Activated T-helper 1 cell treated with anti-CD3 and anti-CD28 coated beads, Interleukin-12 subunit alpha, Interleukin-12 subunit beta, Interleukin-2, Interleukin-4 antibody, amounts not matched to agents 30 ng/mL and 10 ng/mL and 1 ng/mL, durations not matched to agents 14 hours and 24 hours and 36 hours (primary cell): Measurements from ENCODE around the gene THSD7A. TPM values are rescaled to one million over a fixed set of nuclear protein-coding genes. Genes with fewer than 3 reads are reported as not detected.

Source experiments
- DNase-seq: peaks from one replicate; pipeline ENCODE4 v3.0.0; 2021; ENCODE audit warnings: low spot score
- H3K27ac Mint-ChIP-seq: one replicate; pipeline ENCODE4 v1.8.0; 2021; ENCODE audit warnings: mild to moderate bottlenecking, mixed read lengths
- H3K27me3 Mint-ChIP-seq: one replicate; pipeline ENCODE4 v1.8.0; 2022; ENCODE audit warnings: mild to moderate bottlenecking, moderate library complexity, mixed read lengths; ENCODE audit not compliant: insufficient read depth
- H3K36me3 Mint-ChIP-seq: one replicate; pipeline ENCODE4 v1.8.0; 2021; ENCODE audit warnings: low read depth, mixed read lengths
- H3K4me1 Mint-ChIP-seq: one replicate; pipeline ENCODE4 v1.8.0; 2021; ENCODE audit warnings: low read depth, mixed read lengths
- H3K4me3 Mint-ChIP-seq: one replicate; pipeline ENCODE4 v1.8.0; 2021; ENCODE audit warnings: mild to moderate bottlenecking, moderate library complexity, mixed read lengths
- H3K9me3 Mint-ChIP-seq: one replicate; pipeline ENCODE4 v1.8.0; 2021; ENCODE audit warnings: mixed read lengths
- intact Hi-C: fragments of 100-400 bp; cut with micrococcal nuclease; formaldehyde crosslinking; loops from one replicate; pipeline ENCODE4 v1.15.1; 2024
- total RNA-seq: library from RNA; stranded (reverse); gene quantifications from 2 replicates; pipeline ENCODE4 v1.2.3, GENCODE V29; 2022

Gene THSD7A
- total RNA-seq, 1 donor from 2014 or later, result not detected

GRCh38 chr7:11706666-11707605 lies 125.1 kb downstream of the THSD7A start:
- Mint-ChIP-seq H3K4me1 (no peaks in the 10 kb centered on the region), H3K9me3 (no peaks in the 10 kb centered on the region), H3K4me3 (no peak overlapping the region), H3K36me3 (no peaks in the 10 kb centered on the region), H3K27ac (no peak overlapping the region), H3K27me3 (no peaks in the 10 kb centered on the region)
- no peak for DNase-seq
- intact Hi-C loops, result no loop called here

- intact Hi-C loops, result no loop called here
- DNase-seq, result no peak
- H3K4me3 Mint-ChIP-seq, result no peak overlapping the region
- H3K9me3 Mint-ChIP-seq, result no peaks in the 10 kb centered on the region
- H3K4me1 Mint-ChIP-seq, result no peaks in the 10 kb centered on the region
- H3K27ac Mint-ChIP-seq, result no peak overlapping the region
- H3K27me3 Mint-ChIP-seq, result no peaks in the 10 kb centered on the region
- H3K36me3 Mint-ChIP-seq, result no peaks in the 10 kb centered on the region
These were observed 128.2 kb downstream of the THSD7A start for GRCh38 chr7:11703829-11704228.

- H3K4me1 Mint-ChIP-seq, result no peaks in the 10 kb centered on the region
- H3K27me3 Mint-ChIP-seq, result no peaks in the 10 kb centered on the region
- intact Hi-C loops, result no loop called here
- no peaks in the 10 kb centered on the region for H3K36me3 Mint-ChIP-seq
- no peak overlapping the region for H3K4me3 Mint-ChIP-seq
- H3K9me3 Mint-ChIP-seq, result no peaks in the 10 kb centered on the region
- H3K27ac Mint-ChIP-seq, result no peak overlapping the region
- DNase-seq, result no peak
These were observed 129.1 kb downstream of the THSD7A start for GRCh38 chr7:11702938-11703337.

GRCh38 chr7:11701829-11702560 lies 130.0 kb downstream of the THSD7A start:
- Mint-ChIP-seq H3K27ac (no peak overlapping the region), H3K9me3 (no peaks in the 10 kb centered on the region), H3K27me3 (no peaks in the 10 kb centered on the region), H3K36me3 (no peaks in the 10 kb centered on the region), H3K4me1 (no peaks in the 10 kb centered on the region), H3K4me3 (no peak overlapping the region)
- intact Hi-C loops, result no loop called here
- no peak for DNase-seq

- Mint-ChIP-seq H3K27me3 (no peaks in the 10 kb centered on the region), H3K4me3 (no peak overlapping the region), H3K9me3 (no peaks in the 10 kb centered on the region), H3K4me1 (no peaks in the 10 kb centered on the region), H3K36me3 (no peaks in the 10 kb centered on the region), H3K27ac (no peak overlapping the region)
- no peak for DNase-seq
- intact Hi-C loops, result no loop called here
These were observed 132.3 kb downstream of the THSD7A start for GRCh38 chr7:11699666-11700065.

- DNase-seq, result no peak
- intact Hi-C loops, result no loop called here
- Mint-ChIP-seq H3K9me3 (no peaks in the 10 kb centered on the region), H3K27me3 (no peaks in the 10 kb centered on the region), H3K4me1 (no peaks in the 10 kb centered on the region), H3K27ac (no peak overlapping the region), H3K36me3 (no peaks in the 10 kb centered on the region), H3K4me3 (no peak overlapping the region)
These were observed 133.6 kb downstream of the THSD7A start for GRCh38 chr7:11698384-11698871.

DNA sequence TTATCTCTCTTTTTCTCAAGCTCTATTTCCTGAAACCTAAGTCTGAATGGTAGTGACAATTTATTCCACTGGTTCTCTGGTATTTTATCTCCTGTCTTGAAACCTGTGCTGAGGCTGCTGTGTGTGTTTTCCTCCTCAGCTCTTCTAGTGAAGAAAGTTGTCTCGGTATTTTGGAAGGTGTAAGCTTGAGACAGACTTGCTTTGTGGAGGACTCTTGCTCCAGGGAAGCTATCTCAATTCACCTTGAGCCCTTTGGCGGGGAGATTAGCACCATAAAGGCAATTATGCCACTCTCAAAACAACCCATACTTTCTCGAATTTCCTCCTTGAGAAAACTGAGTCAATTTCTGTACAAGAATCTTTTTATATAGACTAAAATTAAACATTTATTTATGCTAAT lies 141.6 kb downstream of the THSD7A start:
- no peaks in the 10 kb centered on the region for H3K36me3 Mint-ChIP-seq
- intact Hi-C loops, result no loop called here
- no peaks in the 10 kb centered on the region for H3K27me3 Mint-ChIP-seq
- H3K27ac Mint-ChIP-seq, result no peak overlapping the region
- DNase-seq, result no peak
- no peak overlapping the region for H3K4me3 Mint-ChIP-seq
- H3K4me1 Mint-ChIP-seq, result no peaks in the 10 kb centered on the region
- no peaks in the 10 kb centered on the region for H3K9me3 Mint-ChIP-seq

DNA sequence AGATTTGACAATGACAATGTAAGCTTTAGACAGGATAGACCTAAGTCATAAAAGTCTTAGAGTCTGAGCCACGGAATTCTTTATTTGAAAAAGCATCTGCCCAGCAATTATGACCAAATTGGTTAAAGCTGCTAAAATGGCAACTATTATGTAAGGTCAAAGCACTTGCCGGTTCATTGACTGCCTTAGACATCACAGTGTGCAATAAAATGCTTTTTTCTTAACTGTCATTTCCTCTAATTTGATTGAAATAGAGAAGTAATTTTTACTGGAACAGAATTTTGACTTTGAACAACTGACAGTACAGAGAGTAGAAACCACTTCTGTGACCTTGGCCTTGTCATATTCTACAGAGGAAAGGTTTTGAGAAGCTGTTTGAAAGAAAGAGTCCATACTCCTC lies 142.9 kb downstream of the THSD7A start:
- no peaks in the 10 kb centered on the region for H3K36me3 Mint-ChIP-seq
- no peaks in the 10 kb centered on the region for H3K27me3 Mint-ChIP-seq

DNA sequence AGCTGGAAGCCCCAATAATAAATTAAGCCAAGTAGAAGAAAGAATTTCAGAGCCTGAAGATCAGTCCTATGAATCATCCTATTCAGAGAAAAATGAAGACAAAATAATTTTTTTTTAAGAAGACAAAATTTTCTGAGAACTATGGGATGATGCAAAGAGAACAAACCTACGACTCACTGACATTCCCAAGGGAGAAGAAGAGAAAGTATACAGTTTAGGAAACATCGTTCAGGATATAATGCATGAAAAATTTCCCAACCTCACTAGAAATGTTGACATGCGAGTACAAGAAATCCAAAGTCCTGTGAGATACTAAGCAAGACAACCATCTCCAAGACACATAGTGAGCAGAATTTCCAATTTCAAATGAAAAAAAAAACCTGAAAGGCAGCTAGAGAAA lies 150.5 kb downstream of the THSD7A start:
- intact Hi-C loops, result no loop called here
- Mint-ChIP-seq H3K9me3 (peaks cover 26% of the 10 kb centered on the region), H3K27me3 (no peaks in the 10 kb centered on the region), H3K27ac (no peak overlapping the region), H3K4me1 (no peaks in the 10 kb centered on the region), H3K36me3 (no peaks in the 10 kb centered on the region), H3K4me3 (no peak overlapping the region)
- no peak for DNase-seq

More for the DNA sequence above, 142.9 kb downstream of the THSD7A start:
- DNase-seq, result no peak
- intact Hi-C loops, result no loop called here
- Mint-ChIP-seq H3K9me3 (no peaks in the 10 kb centered on the region), H3K27ac (no peak overlapping the region), H3K4me3 (no peak overlapping the region), H3K4me1 (no peaks in the 10 kb centered on the region)

DNA sequence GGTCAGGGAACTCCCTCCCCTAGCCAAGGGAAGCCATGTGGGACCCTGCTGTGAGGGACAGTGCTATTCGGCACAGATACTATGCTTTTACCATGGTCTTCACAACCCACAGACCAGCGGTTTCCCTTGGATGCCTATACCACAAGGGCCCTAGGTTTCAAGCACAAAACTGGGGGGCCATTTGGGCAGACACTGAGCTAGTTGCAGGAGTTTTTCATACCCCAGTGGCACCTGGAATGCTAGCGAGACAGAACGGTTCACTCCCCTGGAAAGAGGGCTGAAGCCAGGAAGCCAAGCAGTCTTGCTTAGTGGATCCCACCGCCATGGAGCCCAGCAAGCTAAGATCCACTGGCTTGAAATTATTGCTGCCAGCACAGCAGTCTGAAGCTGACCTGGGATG lies 156.8 kb downstream of the THSD7A start:
- intact Hi-C loops, result no loop called here
- H3K4me3 Mint-ChIP-seq, result no peak overlapping the region
- H3K27me3 Mint-ChIP-seq, result no peaks in the 10 kb centered on the region
- no peaks in the 10 kb centered on the region for H3K36me3 Mint-ChIP-seq
- H3K27ac Mint-ChIP-seq, result no peak overlapping the region
- no peak for DNase-seq
- no peaks in the 10 kb centered on the region for H3K4me1 Mint-ChIP-seq
- peaks cover 35% of the 10 kb centered on the region for H3K9me3 Mint-ChIP-seq

- H3K27me3 Mint-ChIP-seq, result no peaks in the 10 kb centered on the region
- DNase-seq, result no peak
- no peak overlapping the region for H3K27ac Mint-ChIP-seq
- H3K4me3 Mint-ChIP-seq, result no peak overlapping the region
- intact Hi-C loops, result no loop called here
- H3K36me3 Mint-ChIP-seq, result no peaks in the 10 kb centered on the region
- H3K4me1 Mint-ChIP-seq, result no peaks in the 10 kb centered on the region
- H3K9me3 Mint-ChIP-seq, result no peaks in the 10 kb centered on the region
These were observed 163.3 kb downstream of the THSD7A start for GRCh38 chr7:11668727-11669126.

- Mint-ChIP-seq H3K4me3 (no peak overlapping the region), H3K9me3 (no peaks in the 10 kb centered on the region), H3K27ac (no peak overlapping the region), H3K27me3 (no peaks in the 10 kb centered on the region), H3K36me3 (no peaks in the 10 kb centered on the region), H3K4me1 (no peaks in the 10 kb centered on the region)
- intact Hi-C loops, result no loop called here
- no peak for DNase-seq
These were observed 164.2 kb downstream of the THSD7A start for GRCh38 chr7:11667810-11668185.

- no peaks in the 10 kb centered on the region for H3K4me1 Mint-ChIP-seq
- no peaks in the 10 kb centered on the region for H3K27me3 Mint-ChIP-seq
- intact Hi-C loops, result no loop called here
- no peaks in the 10 kb centered on the region for H3K9me3 Mint-ChIP-seq
- DNase-seq, result no peak
- no peak overlapping the region for H3K27ac Mint-ChIP-seq
- H3K4me3 Mint-ChIP-seq, result no peak overlapping the region
- H3K36me3 Mint-ChIP-seq, result no peaks in the 10 kb centered on the region
These were observed 164.8 kb downstream of the THSD7A start for GRCh38 chr7:11667071-11667809.
